HepG2 (cell line): Measurements from ENCODE around the gene FBXW5. TPM values are rescaled to one million over a fixed set of nuclear protein-coding genes. Genes with fewer than 3 reads are reported as not detected.

Experiments used
- EP300 ChIP-seq, 3 experiments: sonication (generic) in 1 of 3; formaldehyde crosslinking in 1 of 3; IDR thresholded peaks; 2 replicates each; pipeline versions ENCODE4 v1.5.1 to v1.6.1; 2011 to 2020; ENCODE audit warnings: low read depth in 2 of 3, low read length in 2 of 3, borderline replicate concordance in 1 of 3, improper control_type of control experiment in 1 of 3, mild to moderate bottlenecking in 1 of 3, missing genetic modification reagents in 1 of 3, moderate library complexity in 1 of 3
- KDM6A ChIP-seq: IDR thresholded peaks from 2 replicates; pipeline ENCODE4 v1.6.1; 2016; ENCODE audit warnings: low read depth
- KLF12 ChIP-seq: sonication (generic); formaldehyde crosslinking; IDR thresholded peaks from 2 replicates; pipeline ENCODE4 v1.4.0; 2020; ENCODE audit warnings: missing genetic modification reagents, borderline replicate concordance
- MAZ ChIP-seq, 2 experiments: sonication (generic) in 1 of 2; formaldehyde crosslinking in 1 of 2; IDR thresholded peaks; 2 replicates each; pipeline versions ENCODE4 v1.5.0 to v1.6.1; 2012 to 2020; ENCODE audit warnings: low read depth in 2 of 2, mild to moderate bottlenecking in 2 of 2, borderline replicate concordance in 1 of 2, improper control_type of control experiment in 1 of 2, low read length in 1 of 2, missing genetic modification reagents in 1 of 2, moderate library complexity in 1 of 2
- POLR2AphosphoS5 ChIP-seq: IDR thresholded peaks from 2 replicates; pipeline ENCODE4 v1.6.1; 2012; ENCODE audit warnings: low read depth, low read length
- SMARCC2 ChIP-seq: fragments of 450-650 bp; IDR thresholded peaks from 2 replicates; pipeline ENCODE4 v1.6.1; 2017; ENCODE audit warnings: antibody characterized with exemption, mild to moderate bottlenecking
- SOX5 ChIP-seq: IDR thresholded peaks from 2 replicates; pipeline ENCODE4 v1.6.1; 2016; ENCODE audit warnings: borderline replicate concordance
- ZFX ChIP-seq: sonication (generic); formaldehyde crosslinking; IDR thresholded peaks from 2 replicates; pipeline ENCODE4 v1.4.0; 2020; ENCODE audit warnings: mild to moderate bottlenecking, low read depth, missing genetic modification reagents, moderate library complexity
- ZKSCAN1 ChIP-seq: fragments of 150-350 bp; IDR thresholded peaks from 2 replicates; pipeline ENCODE4 v1.6.1; 2014; ENCODE audit warnings: low read length
- ZNF577 ChIP-seq: sonication (generic); formaldehyde crosslinking; IDR thresholded peaks from 2 replicates; pipeline ENCODE4 v1.4.0; 2020; ENCODE audit warnings: mild to moderate bottlenecking, low read depth, missing genetic modification reagents, borderline replicate concordance
- ZNF644 ChIP-seq: IDR thresholded peaks from 2 replicates; pipeline ENCODE4 v1.6.1; 2016; ENCODE audit warnings: low read depth
- ZNF790 ChIP-seq: sonication (generic); formaldehyde crosslinking; IDR thresholded peaks from 2 replicates; pipeline ENCODE4 v1.8.0; 2022; ENCODE audit warnings: missing genetic modification reagents, mild to moderate bottlenecking, borderline replicate concordance
- polyA plus RNA-seq, 8 experiments: library from polyadenylated mRNA; depleted of rRNA in 3 of 8; stranded (reverse) in 7 of 8; unstranded in 1 of 8; fragments of >200 nt; fragmentation: Illumina TruSeq in 4 of 8; extraction: Trizol in 4 of 8; gene quantifications; 2 replicates each; pipeline versions ENCODE4 v1.2.1 to v1.2.3, GENCODE V29; 2011 to 2016; ENCODE audit warnings: low read depth in 4 of 8, missing spikeins in 1 of 8, mixed read lengths in 1 of 8; ENCODE audit not compliant: insufficient read depth in 1 of 8
- total RNA-seq, 5 experiments: library from RNA; depleted of rRNA; stranded (reverse); fragments of >200 nt; fragmentation: Illumina TruSeq; extraction: Trizol; gene quantifications; 2 replicates each; pipeline ENCODE4 v1.2.3, GENCODE V29; 2016; ENCODE audit warnings: low read depth in 1 of 5
- TF ChIP-seq, protein P1 (sequence below): fragments of 450-650 bp; IDR thresholded peaks from 2 replicates; pipeline ENCODE4 v1.6.1; 2016
- TF ChIP-seq, protein P2 (sequence below): sonication (generic); formaldehyde crosslinking; IDR thresholded peaks from 2 replicates; pipeline ENCODE4 v1.8.1; 2023; ENCODE audit warnings: mild to moderate bottlenecking, missing genetic modification reagents
- TF ChIP-seq, protein P3 (sequence below), 2 experiments: sonication (generic) in 1 of 2; formaldehyde crosslinking in 1 of 2; IDR thresholded peaks; 2 replicates each; pipeline versions ENCODE4 v1.4.0 to v1.6.1; 2018 to 2020; ENCODE audit warnings: missing genetic modification reagents in 2 of 2, borderline replicate concordance in 1 of 2, low read depth in 1 of 2, mild to moderate bottlenecking in 1 of 2, missing biosample characterization in 1 of 2
- TF ChIP-seq, protein P4 (sequence below): sonication (generic); formaldehyde crosslinking; IDR thresholded peaks from 2 replicates; pipeline ENCODE4 v1.8.0; 2022; ENCODE audit warnings: low read depth, missing genetic modification reagents
- TF ChIP-seq, protein P5 (sequence below): sonication (generic); formaldehyde crosslinking; IDR thresholded peaks from 2 replicates; pipeline ENCODE4 v1.4.0; 2020; ENCODE audit warnings: missing genetic modification reagents, borderline replicate concordance

Gene FBXW5
- total and polyA plus RNA-seq, 2 of the 13 experiments (the other 11 are each of a cell fraction or from before 2014, with no cell fraction given): 52.0 to 60.4 TPM

DNA sequence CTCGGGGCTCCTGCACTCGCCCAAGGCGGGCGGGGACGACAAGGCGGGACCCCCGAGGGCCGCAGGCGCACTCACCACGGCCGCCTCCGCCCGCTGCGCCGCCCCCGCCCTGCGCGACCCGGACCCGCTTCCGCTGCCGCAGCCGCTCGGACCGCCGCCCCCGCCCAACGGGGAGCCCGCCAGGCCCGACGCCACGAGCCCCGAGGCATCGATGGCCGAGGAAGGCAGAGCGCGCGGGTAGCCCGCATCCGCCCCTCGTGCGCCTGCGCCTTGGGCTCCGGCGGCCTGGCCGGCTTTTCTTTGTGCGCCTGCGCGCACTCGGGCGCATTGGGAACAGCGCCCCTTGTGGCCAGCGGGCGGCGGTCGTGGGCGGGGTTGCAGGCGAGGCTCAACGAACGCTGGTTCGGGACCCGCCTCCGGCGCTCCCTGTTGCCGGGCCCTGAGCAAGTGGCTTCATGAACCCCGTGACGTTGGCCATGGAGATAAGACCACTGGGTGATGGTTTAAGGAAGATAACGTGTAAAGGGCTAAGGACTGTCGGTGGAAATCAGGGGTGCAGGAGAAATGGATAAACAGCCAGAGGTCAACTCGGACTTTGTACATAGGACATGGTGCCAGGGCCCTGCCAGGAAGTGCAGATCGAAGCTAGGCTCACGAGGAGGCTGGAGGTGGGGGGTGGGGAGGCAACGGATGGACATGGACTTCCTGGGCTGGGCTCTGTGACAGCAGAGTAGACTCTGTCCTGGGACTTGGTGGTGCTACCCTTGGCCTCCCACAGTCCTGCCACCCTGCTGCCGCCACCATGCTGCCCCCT is at the start of gene FBXW5, which contains the start of gene C8G (continued):
- TF ChIP-seq, protein P1, sequence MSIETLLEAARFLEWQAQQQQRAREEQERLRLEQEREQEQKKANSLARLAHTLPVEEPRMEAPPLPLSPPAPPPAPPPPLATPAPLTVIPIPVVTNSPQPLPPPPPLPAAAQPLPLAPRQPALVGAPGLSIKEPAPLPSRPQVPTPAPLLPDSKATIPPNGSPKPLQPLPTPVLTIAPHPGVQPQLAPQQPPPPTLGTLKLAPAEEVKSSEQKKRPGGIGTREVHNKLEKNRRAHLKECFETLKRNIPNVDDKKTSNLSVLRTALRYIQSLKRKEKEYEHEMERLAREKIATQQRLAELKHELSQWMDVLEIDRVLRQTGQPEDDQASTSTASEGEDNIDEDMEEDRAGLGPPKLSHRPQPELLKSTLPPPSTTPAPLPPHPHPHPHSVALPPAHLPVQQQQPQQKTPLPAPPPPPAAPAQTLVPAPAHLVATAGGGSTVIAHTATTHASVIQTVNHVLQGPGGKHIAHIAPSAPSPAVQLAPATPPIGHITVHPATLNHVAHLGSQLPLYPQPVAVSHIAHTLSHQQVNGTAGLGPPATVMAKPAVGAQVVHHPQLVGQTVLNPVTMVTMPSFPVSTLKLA: peak; percentile 12; the same call in 1 of the 2 replicates
- peak; percentile 64; the same call in 1 of the 2 replicates for TF ChIP-seq KDM6A (CRISPR knock-in tag)
- no peak for TF ChIP-seq ZNF644 (CRISPR knock-in tag)
- TF ChIP-seq, protein P2, sequence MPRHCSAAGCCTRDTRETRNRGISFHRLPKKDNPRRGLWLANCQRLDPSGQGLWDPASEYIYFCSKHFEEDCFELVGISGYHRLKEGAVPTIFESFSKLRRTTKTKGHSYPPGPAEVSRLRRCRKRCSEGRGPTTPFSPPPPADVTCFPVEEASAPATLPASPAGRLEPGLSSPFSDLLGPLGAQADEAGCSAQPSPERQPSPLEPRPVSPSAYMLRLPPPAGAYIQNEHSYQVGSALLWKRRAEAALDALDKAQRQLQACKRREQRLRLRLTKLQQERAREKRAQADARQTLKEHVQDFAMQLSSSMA (CRISPR knock-in tag): 0 out of 2 replicates have a peak, but pooled peaks have one; percentile 39
- no peak; the same call in 1 of the 2 replicates for TF ChIP-seq POLR2AphosphoS5
- TF ChIP-seq KLF12 (CRISPR knock-in tag): peak; percentile 25; the same call in 1 of the 2 replicates
- TF ChIP-seq, protein P3, sequence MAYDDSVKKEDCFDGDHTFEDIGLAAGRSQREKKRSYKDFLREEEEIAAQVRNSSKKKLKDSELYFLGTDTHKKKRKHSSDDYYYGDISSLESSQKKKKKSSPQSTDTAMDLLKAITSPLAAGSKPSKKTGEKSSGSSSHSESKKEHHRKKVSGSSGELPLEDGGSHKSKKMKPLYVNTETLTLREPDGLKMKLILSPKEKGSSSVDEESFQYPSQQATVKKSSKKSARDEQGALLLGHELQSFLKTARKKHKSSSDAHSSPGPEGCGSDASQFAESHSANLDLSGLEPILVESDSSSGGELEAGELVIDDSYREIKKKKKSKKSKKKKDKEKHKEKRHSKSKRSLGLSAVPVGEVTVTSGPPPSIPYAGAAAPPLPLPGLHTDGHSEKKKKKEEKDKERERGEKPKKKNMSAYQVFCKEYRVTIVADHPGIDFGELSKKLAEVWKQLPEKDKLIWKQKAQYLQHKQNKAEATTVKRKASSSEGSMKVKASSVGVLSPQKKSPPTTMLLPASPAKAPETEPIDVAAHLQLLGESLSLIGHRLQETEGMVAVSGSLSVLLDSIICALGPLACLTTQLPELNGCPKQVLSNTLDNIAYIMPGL (CRISPR knock-in tag; IDR thresholded peaks at IDR 0.05; ENCODE audit: borderline replicate concordance in 1 of 2, low read depth in 1 of 2): peak in 1 of 2 experiments; percentile 87; a peak in 3 of 4 replicates
- TF ChIP-seq, protein P4, sequence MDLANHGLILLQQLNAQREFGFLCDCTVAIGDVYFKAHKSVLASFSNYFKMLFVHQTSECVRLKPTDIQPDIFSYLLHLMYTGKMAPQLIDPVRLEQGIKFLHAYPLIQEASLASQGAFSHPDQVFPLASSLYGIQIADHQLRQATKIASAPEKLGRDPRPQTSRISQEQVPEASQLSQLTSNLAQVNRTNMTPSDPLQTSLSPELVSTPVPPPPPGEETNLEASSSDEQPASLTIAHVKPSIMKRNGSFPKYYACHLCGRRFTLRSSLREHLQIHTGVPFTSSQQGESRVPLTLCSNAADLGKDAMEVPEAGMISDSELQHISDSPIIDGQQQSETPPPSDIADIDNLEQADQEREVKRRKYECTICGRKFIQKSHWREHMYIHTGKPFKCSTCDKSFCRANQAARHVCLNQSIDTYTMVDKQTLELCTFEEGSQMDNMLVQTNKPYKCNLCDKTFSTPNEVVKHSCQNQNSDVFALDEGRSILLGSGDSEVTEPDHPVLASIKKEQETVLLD: peak; percentile 97
- TF ChIP-seq, protein P5, sequence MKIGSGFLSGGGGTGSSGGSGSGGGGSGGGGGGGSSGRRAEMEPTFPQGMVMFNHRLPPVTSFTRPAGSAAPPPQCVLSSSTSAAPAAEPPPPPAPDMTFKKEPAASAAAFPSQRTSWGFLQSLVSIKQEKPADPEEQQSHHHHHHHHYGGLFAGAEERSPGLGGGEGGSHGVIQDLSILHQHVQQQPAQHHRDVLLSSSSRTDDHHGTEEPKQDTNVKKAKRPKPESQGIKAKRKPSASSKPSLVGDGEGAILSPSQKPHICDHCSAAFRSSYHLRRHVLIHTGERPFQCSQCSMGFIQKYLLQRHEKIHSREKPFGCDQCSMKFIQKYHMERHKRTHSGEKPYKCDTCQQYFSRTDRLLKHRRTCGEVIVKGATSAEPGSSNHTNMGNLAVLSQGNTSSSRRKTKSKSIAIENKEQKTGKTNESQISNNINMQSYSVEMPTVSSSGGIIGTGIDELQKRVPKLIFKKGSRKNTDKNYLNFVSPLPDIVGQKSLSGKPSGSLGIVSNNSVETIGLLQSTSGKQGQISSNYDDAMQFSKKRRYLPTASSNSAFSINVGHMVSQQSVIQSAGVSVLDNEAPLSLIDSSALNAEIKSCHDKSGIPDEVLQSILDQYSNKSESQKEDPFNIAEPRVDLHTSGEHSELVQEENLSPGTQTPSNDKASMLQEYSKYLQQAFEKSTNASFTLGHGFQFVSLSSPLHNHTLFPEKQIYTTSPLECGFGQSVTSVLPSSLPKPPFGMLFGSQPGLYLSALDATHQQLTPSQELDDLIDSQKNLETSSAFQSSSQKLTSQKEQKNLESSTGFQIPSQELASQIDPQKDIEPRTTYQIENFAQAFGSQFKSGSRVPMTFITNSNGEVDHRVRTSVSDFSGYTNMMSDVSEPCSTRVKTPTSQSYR: peak; percentile 72
- TF ChIP-seq SOX5 (CRISPR knock-in tag): peak; percentile 37
- peak; percentile 43; the same call in 1 of the 2 replicates for TF ChIP-seq ZFX (CRISPR knock-in tag)
- no peak for TF ChIP-seq SMARCC2
- no peak; a peak in 1 of 4 replicates for TF ChIP-seq EP300 (IDR thresholded peaks at IDR 0.05; ENCODE audit: low read depth in 2 of 2, low read length in 2 of 2)
- 0 out of 2 replicates have a peak, but pooled peaks have one; percentile 40 for TF ChIP-seq EP300 (CRISPR knock-in tag; IDR thresholded peaks at IDR 0.05; ENCODE audit: borderline replicate concordance)
- no peak for TF ChIP-seq ZNF577
- 0 out of 2 replicates have a peak, but pooled peaks have one; percentile 36 for TF ChIP-seq ZKSCAN1
- TF ChIP-seq ZNF790 (CRISPR knock-in tag): 0 out of 2 replicates have a peak, but pooled peaks have one; percentile 50
- TF ChIP-seq MAZ (IDR thresholded peaks at IDR 0.05; ENCODE audit: borderline replicate concordance, low read depth, low read length): peak; percentile 99
- TF ChIP-seq MAZ (CRISPR knock-in tag; IDR thresholded peaks at IDR 0.05; ENCODE audit: low read depth): peak; percentile 99
